GM19238 (cell line): ENCODE results near the gene BAIAP2.

Experiments used
- DNase-seq: peaks from one replicate; pipeline ENCODE4 v3.0.0; 2011; ENCODE audit warnings: low spot score; ENCODE audit not compliant: insufficient read length

BAIAP2 gene

GRCh38 chr17:81085420-81085911 lies 50.5 kb downstream of the BAIAP2 start:
- no peak for DNase-seq

- no peak for DNase-seq
These were observed 52.0 kb downstream of the BAIAP2 start for GRCh38 chr17:81086789-81087551.

- DNase-seq: no peak
These were observed 55.6 kb downstream of the BAIAP2 start for GRCh38 chr17:81090361-81091136.

- no peak for DNase-seq
These were observed 56.2 kb downstream of the BAIAP2 start for GRCh38 chr17:81091154-81091553.

GRCh38 chr17:81091774-81092517 lies 57.0 kb downstream of the BAIAP2 start:
- no peak for DNase-seq

- DNase-seq: no peak
These were observed 57.7 kb downstream of the BAIAP2 start for GRCh38 chr17:81092518-81093095.

GRCh38 chr17:81093619-81094508 lies 58.9 kb downstream of the BAIAP2 start:
- DNase-seq: no peak

- DNase-seq: no peak
These were observed 59.8 kb downstream of the BAIAP2 start for GRCh38 chr17:81094509-81095382.

GRCh38 chr17:81095383-81095762 lies 60.4 kb downstream of the BAIAP2 start:
- no peak for DNase-seq

- DNase-seq: no peak
These were observed 61.8 kb downstream of the BAIAP2 start for GRCh38 chr17:81096741-81097133.

- DNase-seq: no peak
These were observed 62.4 kb downstream of the BAIAP2 start for GRCh38 chr17:81097134-81097942.

GRCh38 chr17:81097943-81098308 lies 63.0 kb downstream of the BAIAP2 start:
- no peak for DNase-seq

GRCh38 chr17:81099888-81100287 lies 64.9 kb downstream of the BAIAP2 start:
- DNase-seq: no peak

GRCh38 chr17:81100668-81101067 lies 65.7 kb downstream of the BAIAP2 start:
- no peak for DNase-seq

GRCh38 chr17:81101614-81102306 lies 66.8 kb downstream of the BAIAP2 start:
- peak; percentile 100 for DNase-seq

GRCh38 chr17:81102352-81102751 lies 67.4 kb downstream of the BAIAP2 start:
- no peak for DNase-seq

GRCh38 chr17:81102869-81103268 lies 67.9 kb downstream of the BAIAP2 start:
- no peak for DNase-seq

GRCh38 chr17:81103379-81103778 lies 68.4 kb downstream of the BAIAP2 start:
- DNase-seq: no peak
